ENCODE results near the gene PREX1.
A peak's percentile ranks its signal among the peaks of the same experiment; 100 is the strongest.

The PREX1 gene

GRCh38 chr20:48772183-48772976 lies 55.4 kb downstream of the PREX1 start:
- no peaks in the 10 kb centered on the region for H3K27me3 Mint-ChIP-seq
- ATAC-seq, result no peak
- no peak for DNase-seq
- H3K4me1 Mint-ChIP-seq, result peaks cover 94% of the 10 kb centered on the region
- H3K27ac Mint-ChIP-seq, result peak overlapping the region in 1 of 2 donors; percentile 86
- H3K4me3 Mint-ChIP-seq, result peak overlapping the region; percentile 35 to 37
- peaks cover 10 to 15% of the 10 kb centered on the region in 2 donors for H3K9me3 Mint-ChIP-seq

- Mint-ChIP-seq H3K9me3 (peaks cover 10 to 17% of the 10 kb centered on the region in 2 donors), H3K27ac (peak overlapping the region; percentile 59 to 75), H3K4me3 (no peak overlapping the region), H3K4me1 (peaks cover 94% of the 10 kb centered on the region), H3K27me3 (no peaks in the 10 kb centered on the region)
- DNase-seq (no peak), ATAC-seq (no peak)
Observed at GRCh38 chr20:48771542-48771941, 56.3 kb downstream of the PREX1 start.

- no peaks in the 10 kb centered on the region for H3K27me3 Mint-ChIP-seq
- H3K4me1 Mint-ChIP-seq, result peaks cover 98% of the 10 kb centered on the region
- peaks cover 9 to 19% of the 10 kb centered on the region in 2 donors for H3K9me3 Mint-ChIP-seq
- peak overlapping the region in 1 of 2 donors; percentile 59 for H3K27ac Mint-ChIP-seq
- DNase-seq, result no peak
- no peak for ATAC-seq
- H3K4me3 Mint-ChIP-seq, result no peak overlapping the region
Observed at GRCh38 chr20:48770700-48771442, 56.9 kb downstream of the PREX1 start.

GRCh38 chr20:48769069-48769983 lies 58.5 kb downstream of the PREX1 start:
- peaks cover 0 to 17% of the 10 kb centered on the region in 2 donors for H3K9me3 Mint-ChIP-seq
- peak overlapping the region; percentile 42 to 54 for H3K4me3 Mint-ChIP-seq
- no peaks in the 10 kb centered on the region for H3K27me3 Mint-ChIP-seq
- H3K4me1 Mint-ChIP-seq, result peaks cover 97% of the 10 kb centered on the region
- DNase-seq (peak; percentile 91 to 97), ATAC-seq (peak; percentile 94)
- H3K27ac Mint-ChIP-seq, result peak overlapping the region; percentile 58 to 97

GRCh38 chr20:48766961-48767960 lies 60.5 kb downstream of the PREX1 start:
- peak overlapping the region; percentile 77 to 81 for H3K27ac Mint-ChIP-seq
- no peaks in the 10 kb centered on the region for H3K27me3 Mint-ChIP-seq
- ATAC-seq (no peak), DNase-seq (peak; percentile 21 to 39)
- H3K9me3 Mint-ChIP-seq, result peaks cover 3 to 21% of the 10 kb centered on the region in 2 donors
- peaks cover 97% of the 10 kb centered on the region for H3K4me1 Mint-ChIP-seq
- H3K4me3 Mint-ChIP-seq, result peak overlapping the region; percentile 42 to 55

- Mint-ChIP-seq H3K4me3 (peak overlapping the region in 1 of 2 donors; percentile 42), H3K4me1 (peaks cover 97% of the 10 kb centered on the region), H3K27ac (peak overlapping the region; percentile 63 to 77), H3K27me3 (no peaks in the 10 kb centered on the region), H3K9me3 (peaks cover 6 to 27% of the 10 kb centered on the region in 2 donors)
- DNase-seq, result no peak
- no peak for ATAC-seq
Observed at GRCh38 chr20:48766205-48766604, 61.6 kb downstream of the PREX1 start.

- peaks cover 6 to 27% of the 10 kb centered on the region in 2 donors for H3K9me3 Mint-ChIP-seq
- ATAC-seq (no peak), DNase-seq (no peak)
- peak overlapping the region in 1 of 2 donors; percentile 55 for H3K27ac Mint-ChIP-seq
- no peak overlapping the region for H3K4me3 Mint-ChIP-seq
- H3K27me3 Mint-ChIP-seq, result no peaks in the 10 kb centered on the region
- peaks cover 97% of the 10 kb centered on the region for H3K4me1 Mint-ChIP-seq
Observed at GRCh38 chr20:48765359-48765758, 62.4 kb downstream of the PREX1 start.

GRCh38 chr20:48763216-48763914 lies 64.4 kb downstream of the PREX1 start:
- peak overlapping the region in 1 of 2 donors; percentile 99 for H3K27ac Mint-ChIP-seq
- H3K27me3 Mint-ChIP-seq, result no peaks in the 10 kb centered on the region
- H3K4me1 Mint-ChIP-seq, result peaks cover 97% of the 10 kb centered on the region
- ATAC-seq (no peak), DNase-seq (no peak)
- no peak overlapping the region for H3K4me3 Mint-ChIP-seq
- peaks cover 6 to 27% of the 10 kb centered on the region in 2 donors for H3K9me3 Mint-ChIP-seq

- H3K27ac Mint-ChIP-seq, result peak overlapping the region; percentile 97 to 99
- H3K9me3 Mint-ChIP-seq, result peaks cover 9 to 33% of the 10 kb centered on the region in 2 donors
- no peak for DNase-seq
- H3K4me1 Mint-ChIP-seq, result peaks cover 97% of the 10 kb centered on the region
- H3K27me3 Mint-ChIP-seq, result no peaks in the 10 kb centered on the region
- no peak for ATAC-seq
- peak overlapping the region; percentile 80 to 83 for H3K4me3 Mint-ChIP-seq
Observed at GRCh38 chr20:48761874-48762273, 65.9 kb downstream of the PREX1 start.

- H3K27ac Mint-ChIP-seq, result peak overlapping the region; percentile 97 to 99
- peak overlapping the region; percentile 80 to 83 for H3K4me3 Mint-ChIP-seq
- ATAC-seq (peak; percentile 73), DNase-seq (peak; percentile 63 to 75)
- peaks cover 97% of the 10 kb centered on the region for H3K4me1 Mint-ChIP-seq
- H3K27me3 Mint-ChIP-seq, result no peaks in the 10 kb centered on the region
- peaks cover 13 to 30% of the 10 kb centered on the region in 2 donors for H3K9me3 Mint-ChIP-seq
Observed at GRCh38 chr20:48761023-48761785, 66.6 kb downstream of the PREX1 start.

GRCh38 chr20:48760403-48760983 lies 67.3 kb downstream of the PREX1 start:
- H3K27ac Mint-ChIP-seq, result peak overlapping the region; percentile 97 to 99
- H3K4me1 Mint-ChIP-seq, result peaks cover 94% of the 10 kb centered on the region
- peaks cover 13 to 27% of the 10 kb centered on the region in 2 donors for H3K9me3 Mint-ChIP-seq
- ATAC-seq (peak; percentile 87), DNase-seq (peak; percentile 68 to 75)
- H3K4me3 Mint-ChIP-seq, result peak overlapping the region; percentile 80 to 83
- no peaks in the 10 kb centered on the region for H3K27me3 Mint-ChIP-seq

GRCh38 chr20:48759631-48760245 lies 68.1 kb downstream of the PREX1 start:
- H3K27me3 Mint-ChIP-seq, result no peaks in the 10 kb centered on the region
- H3K4me3 Mint-ChIP-seq, result peak overlapping the region; percentile 80 to 83
- peaks cover 13 to 20% of the 10 kb centered on the region in 2 donors for H3K9me3 Mint-ChIP-seq
- ATAC-seq (no peak), DNase-seq (no peak)
- H3K4me1 Mint-ChIP-seq, result peaks cover 86% of the 10 kb centered on the region
- H3K27ac Mint-ChIP-seq, result peak overlapping the region; percentile 97 to 99

Measured in stimulated activated naive CD8-positive, alpha-beta T cell treated with anti-CD3 and anti-CD28 coated beads, Interleukin-15, amount 100 ng/mL, for 72 hours (primary cell).